Adrenal gland (tissue), 5 donors: ENCODE measurements around the gene PDCD1.

Experiments
- POLR2A ChIP-seq, 2 donors: fragments of 450-650 bp; IDR thresholded peaks; one replicate each; pipeline ENCODE4 v1.6.1; 2017; ENCODE audit warnings: antibody characterized with exemption in 2 of 2, mild to moderate bottlenecking in 2 of 2, moderate library complexity in 1 of 2
- TF ChIP-seq, protein P1 (sequence below), 6 experiments: fragments of 450-650 bp in 4 of 6; fragments of 200-600 bp in 2 of 6; sonication (generic) in 1 of 6; IDR thresholded peaks; 1 replicate in 5 of 6; 2 replicates in 1 of 6; pipeline versions ENCODE4 v1.5.1 to v1.8.0; 2016 to 2021; ENCODE audit warnings: antibody characterized with exemption in 6 of 6, mild to moderate bottlenecking in 2 of 6, moderate library complexity in 1 of 6
- donor health status: DM: no; HTN: no; CAD: no.

DNA sequence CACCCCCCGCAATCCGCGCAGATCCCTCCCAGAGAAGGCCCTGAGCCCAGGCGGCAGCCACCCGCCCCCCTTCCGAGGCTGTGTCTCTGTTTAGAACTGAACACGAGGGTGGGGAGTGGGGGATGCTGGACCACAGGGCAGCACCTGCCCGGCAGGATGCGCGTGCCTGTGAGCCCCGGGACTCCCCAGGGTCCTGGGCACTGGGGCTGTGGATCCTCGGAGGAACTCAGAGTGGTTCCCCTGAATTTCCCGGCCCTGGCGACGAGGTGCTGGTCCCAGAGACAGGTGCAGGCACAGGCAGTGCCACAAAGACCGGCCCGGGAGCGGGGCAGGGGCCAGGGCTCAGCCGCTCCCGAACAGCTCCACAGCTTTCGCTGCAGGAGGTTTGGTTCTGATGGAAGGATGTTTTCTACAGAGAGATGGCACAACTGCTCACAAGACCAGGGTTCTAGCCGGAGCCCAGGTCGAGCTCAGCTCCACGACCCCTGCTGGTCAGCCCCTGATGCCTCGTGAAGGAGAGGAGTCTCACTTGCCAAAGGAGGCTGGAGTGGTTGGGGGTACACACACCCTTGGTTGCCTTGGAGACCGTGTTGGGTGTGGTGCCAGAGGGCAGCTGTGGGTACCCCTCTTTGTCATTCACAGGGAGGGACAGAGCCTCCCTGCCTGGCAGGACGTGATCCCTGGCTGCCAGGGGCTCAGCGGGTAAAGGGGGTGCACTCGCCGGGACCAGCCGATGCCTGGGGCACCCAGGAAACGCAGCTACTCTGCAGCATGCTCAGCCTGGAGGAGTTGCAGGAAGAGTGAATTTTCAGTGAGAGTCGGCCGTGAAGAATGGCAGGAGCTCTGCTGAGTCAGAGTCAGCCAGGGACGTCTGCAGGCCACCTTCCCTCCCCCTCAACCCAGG lies 54.1 kb downstream of the PDCD1 start:
- TF ChIP-seq, protein P1, sequence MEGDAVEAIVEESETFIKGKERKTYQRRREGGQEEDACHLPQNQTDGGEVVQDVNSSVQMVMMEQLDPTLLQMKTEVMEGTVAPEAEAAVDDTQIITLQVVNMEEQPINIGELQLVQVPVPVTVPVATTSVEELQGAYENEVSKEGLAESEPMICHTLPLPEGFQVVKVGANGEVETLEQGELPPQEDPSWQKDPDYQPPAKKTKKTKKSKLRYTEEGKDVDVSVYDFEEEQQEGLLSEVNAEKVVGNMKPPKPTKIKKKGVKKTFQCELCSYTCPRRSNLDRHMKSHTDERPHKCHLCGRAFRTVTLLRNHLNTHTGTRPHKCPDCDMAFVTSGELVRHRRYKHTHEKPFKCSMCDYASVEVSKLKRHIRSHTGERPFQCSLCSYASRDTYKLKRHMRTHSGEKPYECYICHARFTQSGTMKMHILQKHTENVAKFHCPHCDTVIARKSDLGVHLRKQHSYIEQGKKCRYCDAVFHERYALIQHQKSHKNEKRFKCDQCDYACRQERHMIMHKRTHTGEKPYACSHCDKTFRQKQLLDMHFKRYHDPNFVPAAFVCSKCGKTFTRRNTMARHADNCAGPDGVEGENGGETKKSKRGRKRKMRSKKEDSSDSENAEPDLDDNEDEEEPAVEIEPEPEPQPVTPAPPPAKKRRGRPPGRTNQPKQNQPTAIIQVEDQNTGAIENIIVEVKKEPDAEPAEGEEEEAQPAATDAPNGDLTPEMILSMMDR (IDR thresholded peaks at IDR 0.05): no peak
- TF ChIP-seq POLR2A (IDR thresholded peaks at IDR 0.05): no peak
